Upper lobe of left lung (tissue), 4 donors: ENCODE results near the gene MAPK8.

Experiments used
- EP300 ChIP-seq, 4 donors: sonication (generic); formaldehyde crosslinking; IDR thresholded peaks; one replicate each; pipeline ENCODE4 v1.5.1; 2017; ENCODE audit warnings: antibody characterized with exemption in 4 of 4, control low read depth in 2 of 4
- POLR2A ChIP-seq, 4 donors: fragments of 450-650 bp; IDR thresholded peaks; one replicate each; pipeline ENCODE4 v1.5.1; 2016 to 2017; ENCODE audit warnings: antibody characterized with exemption in 4 of 4, mild to moderate bottlenecking in 2 of 4
- POLR2AphosphoS5 ChIP-seq, 2 donors: sonication (generic); formaldehyde crosslinking; IDR thresholded peaks; one replicate each; pipeline ENCODE4 v1.5.1; 2017; ENCODE audit warnings: antibody characterized with exemption in 2 of 2
- TF ChIP-seq, protein P1 (sequence below), 6 experiments: fragments of 450-650 bp in 4 of 6; fragments of 200-600 bp in 2 of 6; sonication (generic) in 2 of 6; IDR thresholded peaks; one replicate each; pipeline ENCODE4 v1.5.1; 2016 to 2019; ENCODE audit warnings: antibody characterized with exemption in 6 of 6

GRCh38 chr10:48485711-48486110 is 179.2 kb downstream of the MAPK8 start:
- TF ChIP-seq, protein P1, sequence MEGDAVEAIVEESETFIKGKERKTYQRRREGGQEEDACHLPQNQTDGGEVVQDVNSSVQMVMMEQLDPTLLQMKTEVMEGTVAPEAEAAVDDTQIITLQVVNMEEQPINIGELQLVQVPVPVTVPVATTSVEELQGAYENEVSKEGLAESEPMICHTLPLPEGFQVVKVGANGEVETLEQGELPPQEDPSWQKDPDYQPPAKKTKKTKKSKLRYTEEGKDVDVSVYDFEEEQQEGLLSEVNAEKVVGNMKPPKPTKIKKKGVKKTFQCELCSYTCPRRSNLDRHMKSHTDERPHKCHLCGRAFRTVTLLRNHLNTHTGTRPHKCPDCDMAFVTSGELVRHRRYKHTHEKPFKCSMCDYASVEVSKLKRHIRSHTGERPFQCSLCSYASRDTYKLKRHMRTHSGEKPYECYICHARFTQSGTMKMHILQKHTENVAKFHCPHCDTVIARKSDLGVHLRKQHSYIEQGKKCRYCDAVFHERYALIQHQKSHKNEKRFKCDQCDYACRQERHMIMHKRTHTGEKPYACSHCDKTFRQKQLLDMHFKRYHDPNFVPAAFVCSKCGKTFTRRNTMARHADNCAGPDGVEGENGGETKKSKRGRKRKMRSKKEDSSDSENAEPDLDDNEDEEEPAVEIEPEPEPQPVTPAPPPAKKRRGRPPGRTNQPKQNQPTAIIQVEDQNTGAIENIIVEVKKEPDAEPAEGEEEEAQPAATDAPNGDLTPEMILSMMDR (IDR thresholded peaks at IDR 0.05): no peak
- no peak for TF ChIP-seq POLR2A (IDR thresholded peaks at IDR 0.05)
- no peak for TF ChIP-seq POLR2AphosphoS5 (IDR thresholded peaks at IDR 0.05)
- TF ChIP-seq EP300 (IDR thresholded peaks at IDR 0.05): no peak
